ENCODE measurements around the gene AHCYL2. TPM values are rescaled to one million over a fixed set of nuclear protein-coding genes. Genes with fewer than 3 reads are reported as not detected.
"Not testable (repeated sequence)": the region's sequence is repeated elsewhere in the genome, so short reads cannot be mapped to it uniquely, and the experiment has no call there.

Gene AHCYL2
- total RNA-seq, 1 donor from 2014 or later: 9.9 TPM

DNA sequence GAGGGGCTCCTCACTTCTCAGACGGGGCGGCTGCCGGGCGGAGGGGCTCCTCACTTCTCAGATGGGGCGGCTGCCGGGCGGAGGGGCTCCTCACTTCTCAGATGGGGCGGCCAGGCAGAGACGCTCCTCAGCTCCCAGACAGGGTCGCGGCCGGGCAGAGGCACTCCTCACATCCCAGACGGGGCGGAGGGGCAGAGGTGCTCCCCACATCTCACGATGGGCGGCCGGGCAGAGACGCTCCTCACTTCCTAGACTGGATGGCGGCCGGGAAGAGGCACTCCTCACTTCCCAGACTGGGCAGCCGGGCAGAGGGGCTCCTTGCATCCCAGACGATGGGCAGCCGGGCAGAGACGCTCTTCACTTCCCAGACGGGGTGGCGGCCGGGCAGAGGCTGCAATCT lies 251.6 kb downstream of the AHCYL2 start:
- ATAC-seq; DNase-seq (ENCODE audit: low spot score): not testable (repeated sequence)

Other genes starting within 250 kb of the AHCYL2 start
- gene TNPO3, start 169.9 kb upstream of the AHCYL2 start, total RNA-seq: 16.6 TPM
- gene TSPAN33, start 80.3 kb upstream of the AHCYL2 start, total RNA-seq: 33.7 TPM
- gene SMO, start 36.4 kb upstream of the AHCYL2 start, total RNA-seq: 22.1 TPM
- gene STRIP2, start 209.4 kb downstream of the AHCYL2 start, total RNA-seq: 0.96 TPM

Measured in left lobe of liver (tissue), 2 donors.